Ramos (cell line): ENCODE results near the gene RALA.
"Not testable (repeated sequence)": the region's sequence is repeated elsewhere in the genome, so short reads cannot be mapped to it uniquely, and the experiment has no call there.

Source experiments
- in situ Hi-C: fragments of 300-500 bp; cut with MboI; formaldehyde crosslinking; loops from one replicate; pipeline ENCODE4 v1.14.3; 2022; ENCODE audit warnings: low sequenced_read_pairs; ENCODE audit not compliant: unreplicated experiment

Gene RALA

GRCh38 chr7:39637963-39638485, 14.7 kb downstream of the RALA start:
- in situ Hi-C loops = no loop called here

GRCh38 chr7:39642896-39643295, 19.5 kb downstream of the RALA start:
- in situ Hi-C loops = no loop called here

DNA sequence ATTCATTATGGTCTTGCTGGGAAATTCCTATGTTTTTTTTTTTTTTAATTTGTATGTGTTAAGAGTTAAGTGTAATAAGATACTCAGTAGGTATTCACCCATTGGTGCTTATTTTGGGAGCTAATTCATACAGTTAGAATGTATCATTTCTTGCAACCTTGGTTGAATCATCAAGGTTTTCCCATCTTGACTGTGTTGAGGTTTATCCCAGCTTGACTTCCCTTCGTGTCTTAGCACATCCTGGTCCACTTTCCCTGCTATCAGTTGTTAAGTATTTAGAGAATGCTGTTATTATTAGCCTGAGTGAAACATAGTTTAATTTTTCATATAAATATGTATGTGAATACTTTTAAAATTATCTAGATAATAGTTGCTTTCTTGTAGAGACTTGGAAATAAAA, 20.8 kb downstream of the RALA start:
- in situ Hi-C loops = no loop called here

DNA sequence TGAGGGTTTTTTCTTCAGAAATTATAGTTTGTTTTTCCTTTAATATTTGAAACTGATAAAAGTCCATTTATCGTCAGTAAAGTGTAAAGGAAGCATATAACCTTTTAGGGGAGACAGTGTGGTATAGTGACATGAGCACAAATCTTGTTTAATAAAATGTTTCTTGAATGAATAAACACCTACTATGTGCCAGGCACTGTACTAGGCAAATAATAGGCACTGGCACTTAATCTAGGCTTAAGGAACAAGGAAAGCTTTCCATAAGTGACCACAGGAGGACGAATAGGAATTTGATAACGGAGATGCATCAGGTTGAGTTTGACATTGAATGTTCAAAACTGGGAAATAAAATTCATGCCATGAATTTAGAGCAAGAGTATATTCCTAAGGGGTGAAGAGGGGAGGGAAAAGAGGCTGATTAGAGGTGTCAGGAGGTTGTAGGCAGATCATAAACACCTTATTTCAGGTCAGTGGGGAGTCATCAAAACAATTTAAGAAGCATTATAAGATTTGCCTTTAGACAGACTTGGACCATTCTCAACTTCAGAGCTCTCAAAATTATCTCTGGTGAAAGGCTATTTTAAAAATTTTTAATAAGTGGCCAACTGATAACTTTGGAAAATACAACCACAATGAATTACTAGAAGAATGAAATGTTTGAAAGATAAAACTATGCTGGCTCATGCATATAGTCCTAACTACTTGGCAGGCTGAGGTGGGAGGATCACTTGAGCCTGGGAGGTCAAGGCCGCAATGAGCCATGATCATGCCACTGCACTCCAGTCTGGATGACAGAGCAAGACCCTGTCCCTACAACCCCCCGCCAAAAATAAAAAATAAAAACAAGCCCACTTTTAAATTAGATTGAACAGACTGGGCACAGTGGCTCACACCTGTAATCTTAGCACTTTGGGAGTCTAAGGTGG, 22.4 kb downstream of the RALA start:
- in situ Hi-C loops = no loop called here

GRCh38 chr7:39647816-39648215, 24.4 kb downstream of the RALA start:
- in situ Hi-C loops = no loop called here

GRCh38 chr7:39650676-39651075, 27.3 kb downstream of the RALA start:
- in situ Hi-C loops = no loop called here

DNA sequence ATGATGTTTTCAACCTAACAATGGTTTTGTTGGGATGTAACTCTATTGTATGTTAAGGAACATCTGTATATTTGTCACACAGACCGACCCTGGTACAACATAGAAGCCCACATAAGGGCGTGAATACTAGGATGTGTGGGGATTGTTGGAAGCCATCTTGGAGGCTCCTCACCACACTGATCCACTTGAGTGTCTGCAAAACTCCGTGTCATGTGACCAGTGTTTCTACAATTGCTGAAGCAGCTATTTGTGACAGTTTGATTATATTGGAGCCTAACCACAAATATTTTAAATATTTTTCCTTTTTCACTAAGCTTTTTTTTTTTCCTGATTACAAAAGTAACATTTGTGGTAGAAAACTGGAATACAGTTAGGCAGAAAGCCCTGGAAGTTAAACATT, 27.9 kb downstream of the RALA start:
- in situ Hi-C loops = no loop called here

- in situ Hi-C loops = no loop called here
Measured at GRCh38 chr7:39656415-39656814, 33.0 kb downstream of the RALA start.

DNA sequence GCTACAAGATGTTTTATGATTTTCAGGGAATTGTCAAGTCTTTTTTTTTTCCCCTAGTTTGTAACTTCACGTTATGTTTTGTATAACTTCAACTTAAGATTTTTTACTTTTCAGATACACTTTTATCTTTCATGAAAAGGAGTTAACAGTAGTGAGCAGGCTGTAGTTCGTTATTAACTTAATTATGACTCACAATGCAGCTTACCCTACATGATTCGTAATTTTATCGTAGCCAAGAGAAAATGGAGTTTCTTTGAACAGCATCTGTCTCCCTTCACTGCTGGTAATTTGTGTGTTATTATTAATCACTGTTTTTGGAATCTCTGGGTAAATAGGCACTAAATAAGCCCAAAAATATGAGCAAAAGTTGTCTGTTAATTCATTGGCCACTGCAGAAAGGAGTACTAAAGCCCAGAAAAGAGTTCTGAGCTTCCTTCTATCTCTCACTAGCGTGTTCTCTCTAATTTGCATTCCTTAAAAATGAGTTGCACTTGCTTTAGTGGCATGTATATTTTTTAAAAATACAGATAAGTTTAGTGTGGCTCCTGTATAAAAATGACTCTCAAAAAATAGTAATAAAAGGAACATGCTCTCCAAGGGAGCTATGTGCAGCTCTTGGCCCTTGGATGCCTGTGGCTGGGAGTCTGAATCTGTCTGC, 36.1 kb downstream of the RALA start:
- in situ Hi-C loops = no loop called here

GRCh38 chr7:39661960-39662359, 38.6 kb downstream of the RALA start:
- in situ Hi-C loops = no loop called here

GRCh38 chr7:39663263-39663662, 39.9 kb downstream of the RALA start:
- in situ Hi-C loops = no loop called here

- in situ Hi-C loops = no loop called here
Measured at GRCh38 chr7:39664057-39664456, 40.7 kb downstream of the RALA start.

- in situ Hi-C loops = no loop called here
Measured at GRCh38 chr7:39664585-39664984, 41.2 kb downstream of the RALA start.

DNA sequence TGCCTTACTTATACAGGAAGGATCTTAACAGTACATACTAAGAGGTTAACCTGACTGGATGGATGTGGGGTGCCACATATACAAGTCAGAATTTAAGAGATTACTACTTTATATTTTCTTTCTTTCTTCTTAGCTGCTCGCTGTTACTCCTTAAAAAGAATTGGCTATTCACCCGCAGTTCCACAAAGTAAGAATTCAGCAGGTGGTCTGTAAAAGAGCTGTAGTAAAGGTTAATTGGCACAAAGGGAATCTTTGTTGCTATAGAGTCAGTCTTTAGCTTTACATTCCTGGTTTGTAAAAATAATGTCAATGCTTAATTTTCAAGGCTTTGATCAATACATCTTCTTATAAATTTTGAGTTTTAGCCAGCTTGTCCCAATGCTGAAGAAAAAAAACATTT, 43.2 kb downstream of the RALA start:
- in situ Hi-C loops = no loop called here

DNA sequence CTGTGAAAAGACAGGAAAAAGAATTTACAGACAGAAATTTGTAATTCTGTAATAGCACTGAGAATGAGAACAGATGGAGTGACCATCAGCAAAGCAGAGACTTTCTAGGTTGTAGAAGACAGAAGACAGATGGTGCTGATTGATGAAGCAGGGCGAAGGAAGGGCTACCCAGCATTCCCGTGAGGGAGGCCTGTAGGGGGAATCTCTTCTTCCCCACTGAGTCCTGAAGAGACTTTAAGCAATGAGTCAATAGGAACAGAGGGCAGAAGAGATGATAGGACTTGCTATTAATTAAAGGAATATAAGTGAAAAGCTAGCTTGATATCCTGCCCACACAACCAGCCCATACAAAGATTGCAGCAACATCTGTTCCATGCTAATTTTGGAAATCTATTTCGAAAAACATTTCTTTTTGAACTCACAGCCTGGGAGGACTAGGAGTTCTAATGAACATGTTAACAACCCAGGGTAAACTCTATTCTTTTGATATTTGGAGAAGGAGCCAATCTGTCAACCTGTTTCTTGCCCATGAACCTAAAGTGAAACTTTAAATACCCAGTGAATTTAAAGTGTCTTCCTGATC, 44.1 kb downstream of the RALA start:
- in situ Hi-C loops = no loop called here

- in situ Hi-C loops = not testable (repeated sequence)
Measured at GRCh38 chr7:39668280-39668679, 44.9 kb downstream of the RALA start.

- in situ Hi-C loops = no loop called here
Measured at GRCh38 chr7:39670052-39670451, 46.7 kb downstream of the RALA start.

DNA sequence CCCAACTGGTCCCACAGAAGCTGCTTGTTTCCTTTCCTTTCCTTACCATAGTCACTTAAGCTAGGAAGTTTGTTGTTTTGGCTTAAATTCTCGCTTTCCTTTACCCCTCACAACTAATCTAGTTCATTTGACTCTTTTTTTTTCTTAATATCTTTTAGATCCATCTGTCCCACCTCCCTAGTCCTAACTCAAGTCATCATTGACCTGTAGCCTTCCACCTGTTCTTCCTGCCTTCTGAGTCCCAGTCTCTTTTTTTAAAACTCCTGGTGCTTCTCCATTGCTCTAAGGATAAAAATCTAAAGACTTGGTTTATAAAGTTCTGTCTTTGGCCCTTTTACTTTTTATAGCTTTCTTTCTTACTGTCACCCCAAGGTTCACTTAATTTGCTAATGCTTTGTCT, 47.6 kb downstream of the RALA start:
- in situ Hi-C loops = no loop called here

GRCh38 chr7:39672176-39672575, 48.8 kb downstream of the RALA start:
- in situ Hi-C loops = no loop called here

DNA sequence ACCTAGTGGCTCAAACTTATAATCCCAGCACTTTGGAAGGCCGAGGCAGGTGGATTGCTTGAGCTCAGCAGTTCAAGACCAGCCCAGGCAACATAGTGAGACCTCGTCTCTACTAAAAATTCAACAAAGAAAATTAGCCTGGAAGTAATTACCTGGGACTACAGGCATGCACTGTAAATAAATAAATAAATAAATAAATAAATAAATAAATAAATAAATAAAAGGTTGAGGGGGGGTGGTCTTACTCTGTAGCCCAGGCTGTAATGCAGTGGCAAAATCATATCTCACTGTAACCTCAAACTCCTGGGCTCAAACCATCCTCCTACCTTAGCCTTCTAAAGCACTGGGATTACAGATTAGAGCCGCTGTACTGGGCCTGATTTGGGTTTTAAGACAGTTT, 50.5 kb downstream of the RALA start:
- in situ Hi-C loops = no loop called here

- in situ Hi-C loops = no loop called here
Measured at GRCh38 chr7:39674406-39674805, 51.0 kb downstream of the RALA start.
